ENCODE measurements around the gene ORAI1.
"Not testable (repeated sequence)": the region's sequence is repeated elsewhere in the genome, so short reads cannot be mapped to it uniquely, and the experiment has no call there.

The ORAI1 gene

GRCh38 chr12:121603581-121603980, 22.7 kb upstream of the ORAI1 start:
- no peak for DNase-seq (ENCODE audit: low read depth, low spot score)

- DNase-seq (ENCODE audit: low read depth, low spot score) = no peak
These were observed 18.0 kb upstream of the ORAI1 start for GRCh38 chr12:121608301-121608700.

- peak; percentile 33 for DNase-seq (ENCODE audit: low read depth, low spot score)
These were observed 15.8 kb upstream of the ORAI1 start for GRCh38 chr12:121610239-121611149.

- DNase-seq (ENCODE audit: low read depth, low spot score) = no peak
These were observed 15.0 kb upstream of the ORAI1 start for GRCh38 chr12:121611306-121611705.

GRCh38 chr12:121613462-121613861, 12.9 kb upstream of the ORAI1 start:
- no peak for DNase-seq (ENCODE audit: low read depth, low spot score)

- DNase-seq (ENCODE audit: low read depth, low spot score) = no peak
These were observed 11.4 kb upstream of the ORAI1 start for GRCh38 chr12:121614872-121615467.

- no peak for DNase-seq (ENCODE audit: low read depth, low spot score)
These were observed 7.6 kb upstream of the ORAI1 start for GRCh38 chr12:121618659-121619233.

GRCh38 chr12:121620333-121620891, 5.9 kb upstream of the ORAI1 start:
- peak; percentile 25 for DNase-seq (ENCODE audit: low read depth, low spot score)

GRCh38 chr12:121626853-121627640, 717 bp downstream of the ORAI1 start:
- peak; percentile 86 for DNase-seq (ENCODE audit: low read depth, low spot score)

GRCh38 chr12:121628037-121628436, 1.7 kb downstream of the ORAI1 start:
- DNase-seq (ENCODE audit: low read depth, low spot score) = no peak

- DNase-seq (ENCODE audit: low read depth, low spot score) = no peak
These were observed 2.2 kb downstream of the ORAI1 start for GRCh38 chr12:121628536-121628935.

- no peak for DNase-seq (ENCODE audit: low read depth, low spot score)
These were observed 4.5 kb downstream of the ORAI1 start for GRCh38 chr12:121630791-121631355.

GRCh38 chr12:121632069-121632970, 6.0 kb downstream of the ORAI1 start:
- DNase-seq (ENCODE audit: low read depth, low spot score) = no peak

GRCh38 chr12:121633833-121634196, 7.5 kb downstream of the ORAI1 start:
- DNase-seq (ENCODE audit: low read depth, low spot score) = not testable (repeated sequence)

- no peak for DNase-seq (ENCODE audit: low read depth, low spot score)
These were observed 8.5 kb downstream of the ORAI1 start for GRCh38 chr12:121634836-121635235.

- no peak for DNase-seq (ENCODE audit: low read depth, low spot score)
These were observed 11.0 kb downstream of the ORAI1 start for GRCh38 chr12:121637231-121637914.

- no peak for DNase-seq (ENCODE audit: low read depth, low spot score)
These were observed 12.2 kb downstream of the ORAI1 start for GRCh38 chr12:121638298-121639202.

GRCh38 chr12:121641343-121641630, 15.0 kb downstream of the ORAI1 start:
- DNase-seq (ENCODE audit: low read depth, low spot score) = no peak

Data from astrocyte of the hippocampus (primary cell).